Activated CD8-positive, alpha-beta memory T cell treated with anti-CD3 and anti-CD28 coated beads for 36 hours (primary cell): ENCODE measurements around the gene SIK2. TPM values are rescaled to one million over a fixed set of nuclear protein-coding genes. Genes with fewer than 3 reads are reported as not detected.

Experiments
- CTCF ChIA-PET: fragments of 350-600 bp; sonication (Branson Sonifier 250); formaldehyde crosslinking; loops from one replicate; lab custom pipeline; 2021; ENCODE audit warnings: antibody characterized with exemption; lab: Charles Lee
- POLR2A ChIA-PET: fragments of 350-600 bp; sonication (Branson Sonifier 250); formaldehyde crosslinking; loops from one replicate; lab custom pipeline; 2021; ENCODE audit warnings: antibody characterized with exemption; lab: Charles Lee
- total RNA-seq, 2 experiments: library from RNA; stranded (reverse); gene quantifications; one replicate each; pipeline ENCODE4 v1.2.3, GENCODE V29; 2021

The SIK2 gene
- total RNA-seq, 2 experiments from 2014 or later, result 7.0 to 7.6 TPM

GRCh38 chr11:111733611-111734088, 131.4 kb downstream of the SIK2 start:
- POLR2A ChIA-PET, result no interaction called here

DNA sequence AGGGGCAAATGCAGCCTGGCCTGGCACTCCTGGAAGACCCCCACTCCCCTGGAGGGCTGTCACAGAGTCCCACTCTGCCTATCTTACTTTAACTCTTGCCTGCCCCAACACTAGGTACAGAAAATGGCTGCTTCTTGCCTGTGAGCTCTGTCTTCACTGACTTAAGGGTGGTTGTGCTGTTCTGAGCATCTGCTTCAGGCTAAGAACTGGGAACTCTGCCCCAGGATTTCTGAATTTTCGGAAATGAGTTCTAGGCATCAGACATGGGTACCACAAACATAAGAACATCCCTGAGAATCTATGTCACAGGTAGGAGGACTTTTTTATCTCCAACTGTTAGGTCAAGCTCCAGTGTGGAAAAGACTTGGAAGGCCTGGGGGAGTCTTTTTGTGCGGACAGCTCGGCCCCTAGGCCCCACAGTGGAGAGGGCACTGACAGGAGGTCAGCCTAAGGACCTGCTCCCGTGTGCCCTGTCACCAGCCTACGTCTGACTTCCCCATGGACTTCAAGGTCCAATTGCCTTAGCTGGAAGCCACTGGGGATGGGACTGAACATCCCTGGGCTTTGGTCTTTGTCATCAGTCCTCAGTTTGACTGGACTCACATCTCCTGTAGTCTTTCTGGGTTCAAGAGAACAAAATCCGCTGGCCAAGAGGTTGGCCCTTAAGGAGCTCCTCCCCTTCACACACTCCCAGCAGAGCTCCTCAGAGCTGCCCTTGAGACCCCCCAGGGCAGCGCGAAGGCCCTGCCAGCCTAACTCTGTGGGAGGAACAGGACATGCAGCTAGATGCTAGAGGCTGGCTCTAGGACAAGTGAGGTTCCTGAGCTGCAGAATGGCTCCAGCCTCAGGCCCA, 132.1 kb downstream of the SIK2 start:
- ChIA-PET POLR2A (no interaction called here), CTCF (no interaction called here)

More at GRCh38 chr11:111733611-111734088, 131.4 kb downstream of the SIK2 start:
- CTCF ChIA-PET, result interaction anchor here (0.8 kb wide), 1 partner anchor 10 kb away, joined by 3 read pairs; no protein-coding TSS in a partner anchor

DNA sequence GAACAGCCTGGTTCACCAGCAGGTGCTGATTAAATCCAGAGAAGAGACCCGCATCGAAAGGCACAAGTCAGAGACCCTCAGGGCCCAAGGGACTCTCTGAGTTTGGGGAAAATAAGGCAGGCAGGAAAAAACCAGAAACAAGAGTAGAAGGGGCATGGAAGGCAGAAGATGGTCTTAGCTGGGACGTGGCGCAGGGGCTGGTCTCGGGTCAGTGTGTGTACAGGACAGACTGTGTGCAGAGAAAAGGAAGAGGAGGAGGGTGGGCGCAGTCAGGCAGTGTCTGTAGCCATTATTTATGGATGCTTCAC, 132.7 kb downstream of the SIK2 start:
- ChIA-PET CTCF (no interaction called here), POLR2A (no interaction called here)

DNA sequence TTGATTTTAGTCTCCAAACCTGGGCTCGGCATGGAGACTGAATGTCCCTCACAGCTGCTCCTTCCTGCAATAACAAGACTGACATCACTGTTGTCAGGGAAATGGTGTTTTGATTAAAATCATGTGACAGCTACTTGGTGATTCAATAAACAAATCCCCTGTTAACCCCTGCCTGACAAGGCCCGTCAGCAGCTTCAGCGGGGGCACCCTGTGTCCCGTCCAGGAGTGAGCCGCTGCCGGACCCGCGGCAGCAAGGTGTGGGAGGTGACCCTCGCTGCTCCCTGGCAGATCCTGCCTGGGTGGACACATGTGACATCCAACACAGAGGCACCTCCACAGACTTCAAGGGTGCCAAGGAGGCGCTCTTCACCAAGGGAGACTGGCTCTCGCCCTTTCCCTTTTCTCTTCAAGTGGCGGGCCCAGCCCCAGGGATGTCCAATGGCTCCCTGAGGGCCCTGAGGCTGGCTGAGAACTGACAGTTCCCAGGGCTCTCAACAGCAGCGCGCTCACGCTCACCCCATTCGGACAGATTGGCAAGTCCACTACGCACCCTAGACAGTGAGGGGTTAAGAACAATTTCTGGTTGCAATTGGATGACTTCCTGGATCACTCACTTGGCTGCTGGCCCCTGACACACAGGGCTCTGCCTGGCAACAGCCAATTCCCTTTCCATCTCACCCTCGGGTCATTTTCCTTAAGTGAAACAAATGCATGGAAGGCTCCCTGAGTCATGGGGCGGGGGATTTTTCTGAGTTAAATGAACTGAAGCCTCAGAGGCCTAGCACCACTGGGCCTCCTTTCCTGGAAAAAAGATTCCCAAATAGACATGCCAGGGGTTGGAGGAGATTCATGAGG, 133.2 kb downstream of the SIK2 start:
- ChIA-PET CTCF (no interaction called here), POLR2A (no interaction called here)

- ChIA-PET POLR2A (no interaction called here), CTCF (no interaction called here)
These were observed 133.9 kb downstream of the SIK2 start for GRCh38 chr11:111736181-111736590.

GRCh38 chr11:111736621-111737443, 134.6 kb downstream of the SIK2 start:
- ChIA-PET POLR2A (no interaction called here), CTCF (no interaction called here)

DNA sequence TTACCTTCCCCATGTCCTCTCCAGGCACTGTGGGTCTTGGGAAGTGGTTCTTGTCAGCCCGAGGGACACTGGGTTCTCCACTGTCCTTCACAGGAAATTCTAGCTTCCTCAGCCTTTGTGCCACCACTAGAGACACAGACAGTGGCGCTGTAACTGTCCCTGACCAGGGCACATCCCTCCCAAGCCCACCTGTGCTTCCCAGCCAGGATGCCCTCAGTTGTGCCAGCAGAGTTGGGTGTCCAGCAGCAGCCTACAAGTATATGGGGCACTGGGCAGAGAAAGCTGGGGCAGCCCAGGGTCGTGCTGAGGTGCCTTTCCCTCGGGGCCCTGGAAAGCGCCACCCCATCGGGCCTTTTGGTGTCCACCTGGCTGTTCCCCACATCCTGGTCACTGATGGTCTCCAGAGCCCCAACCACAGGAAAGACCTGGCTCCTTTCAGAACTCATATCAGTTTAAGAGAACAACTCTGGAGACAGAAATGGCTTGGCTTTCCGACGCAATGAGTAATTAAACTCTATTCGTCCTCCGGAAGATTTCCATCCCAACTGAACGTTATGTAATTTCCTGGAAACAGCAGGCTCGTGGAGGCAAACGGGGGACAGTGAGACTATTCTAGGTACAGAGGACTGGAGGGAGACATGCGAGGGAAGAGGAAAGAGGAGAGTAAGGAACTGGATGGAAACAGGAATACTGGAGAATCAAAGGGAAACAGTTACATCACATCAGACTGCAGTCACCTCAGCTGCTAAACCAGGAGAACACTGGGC, 135.4 kb downstream of the SIK2 start:
- POLR2A ChIA-PET, result no interaction called here
- CTCF ChIA-PET, result no interaction called here

- ChIA-PET CTCF (no interaction called here), POLR2A (no interaction called here)
These were observed 137.1 kb downstream of the SIK2 start for GRCh38 chr11:111739299-111739698.

- CTCF ChIA-PET, result no interaction called here
- POLR2A ChIA-PET, result no interaction called here
These were observed 139.5 kb downstream of the SIK2 start for GRCh38 chr11:111741751-111742150.

- ChIA-PET POLR2A (no interaction called here), CTCF (interaction anchor here (1.1 kb wide), 1 partner anchor 11 kb away, joined by 3 read pairs; no protein-coding TSS in a partner anchor)
These were observed 141.5 kb downstream of the SIK2 start for GRCh38 chr11:111743700-111744099.

DNA sequence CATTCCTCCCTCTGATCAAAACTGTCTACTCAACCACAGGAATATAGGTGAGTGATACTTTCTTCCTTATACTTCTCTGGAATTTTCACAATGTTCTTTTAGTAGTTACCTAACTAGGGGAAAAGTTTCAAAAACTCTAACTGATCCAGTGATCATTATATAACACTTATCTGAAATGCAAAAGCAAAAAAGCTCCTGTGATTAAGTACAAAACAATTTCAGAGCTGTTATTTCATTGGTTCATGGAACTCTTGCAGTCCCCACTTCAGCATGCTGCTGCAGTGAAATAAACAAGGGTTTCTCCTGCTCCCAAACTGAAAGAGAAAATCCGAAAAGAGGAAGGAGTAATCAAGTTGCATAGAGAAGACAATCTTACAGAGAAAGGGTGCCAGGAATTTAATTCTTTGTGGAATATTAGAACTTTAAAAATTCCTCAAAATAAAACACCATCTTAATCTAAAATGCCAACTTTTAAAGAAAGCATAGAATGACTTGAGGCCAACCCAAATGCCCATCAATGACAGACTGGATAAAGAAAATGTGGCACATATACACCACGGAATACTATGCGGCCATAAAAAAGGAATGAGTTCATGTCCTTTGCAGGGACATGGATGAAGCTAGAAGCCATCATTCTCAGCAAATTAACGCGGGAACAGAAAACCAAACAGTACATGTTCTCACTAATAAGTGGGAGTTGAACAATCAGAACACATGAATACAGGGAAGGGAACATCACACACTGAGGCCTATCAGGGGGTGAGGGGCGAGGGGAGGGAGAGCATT, 143.7 kb downstream of the SIK2 start:
- ChIA-PET CTCF (no interaction called here), POLR2A (no interaction called here)

- CTCF ChIA-PET, result interaction anchor here (1.3 kb wide), 1 partner anchor 16 kb away, joined by 3 read pairs; no protein-coding TSS in a partner anchor
- POLR2A ChIA-PET, result no interaction called here
These were observed 146.0 kb downstream of the SIK2 start for GRCh38 chr11:111748035-111748804.

GRCh38 chr11:111749646-111750045, 147.4 kb downstream of the SIK2 start:
- ChIA-PET CTCF (no interaction called here), POLR2A (no interaction called here)

- CTCF ChIA-PET, result no interaction called here
- POLR2A ChIA-PET, result no interaction called here
These were observed 153.8 kb downstream of the SIK2 start for GRCh38 chr11:111756097-111756496.

GRCh38 chr11:111759376-111759775, 157.1 kb downstream of the SIK2 start:
- CTCF ChIA-PET, result no interaction called here
- POLR2A ChIA-PET, result no interaction called here

- POLR2A ChIA-PET, result no interaction called here
- CTCF ChIA-PET, result interaction anchor here (0.6 kb wide), 1 partner anchor 17 kb away, joined by 4 read pairs; no protein-coding TSS in a partner anchor
These were observed 157.6 kb downstream of the SIK2 start for GRCh38 chr11:111759778-111760407.

DNA sequence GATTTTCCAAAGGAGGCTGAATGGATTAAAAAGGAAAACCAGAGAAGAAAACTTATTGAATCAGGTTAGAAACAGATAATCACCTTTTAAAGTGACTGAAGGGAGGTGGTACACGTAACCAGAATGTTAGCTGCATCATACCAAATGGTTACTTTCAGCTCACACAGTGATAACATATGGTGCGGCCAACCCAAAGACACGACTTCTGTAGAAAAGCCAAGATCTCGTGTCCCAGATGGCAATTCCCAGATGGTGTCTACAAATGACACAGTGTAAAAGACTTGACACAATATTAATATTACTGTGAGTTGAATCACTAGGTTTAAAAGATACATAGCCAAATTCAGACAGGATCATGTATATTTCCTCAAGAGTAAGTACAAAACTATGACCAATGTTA, 158.8 kb downstream of the SIK2 start:
- CTCF ChIA-PET, result interaction anchor here (0.7 to 1.0 kb wide), 2 partner anchors 56 to 87 kb away, joined by 3 to 4 read pairs; no protein-coding TSS in a partner anchor
- POLR2A ChIA-PET, result interaction anchor here (1.0 kb wide), 1 partner anchor 158 kb away, joined by 4 read pairs; the partner anchor contains the start of gene SIK2
